Endothelial cell of umbilical vein (primary cell): ENCODE data around the gene FAM163A. TPM values are rescaled to one million over a fixed set of nuclear protein-coding genes. Genes with fewer than 3 reads are reported as not detected.

ENCODE experiments used
- BruUV-seq: library from RNA; stranded (reverse); fragments of 400-500 nt; replicated peaks from 2 replicates; lab custom pipeline; 2021; lab: Mats Ljungman, UMichigan
- CTCF ChIA-PET: fragments of 300-600, 350-600 bp; sonication (Branson Sonifier 250); formaldehyde crosslinking; loops from one replicate; lab custom pipeline; 2021; ENCODE audit warnings: antibody characterized with exemption, inconsistent platforms; lab: Charles Lee
- POLR2A ChIA-PET: fragments of 300-600, 350-600 bp; sonication (Branson Sonifier 250); formaldehyde crosslinking; loops from one replicate; lab custom pipeline; 2021; ENCODE audit warnings: antibody characterized with exemption, inconsistent platforms; lab: Charles Lee
- DNase-seq: peaks from one replicate; pipeline ENCODE4 v3.0.0-alpha.2; 2011; ENCODE audit warnings: low read depth, low spot score
- FAIRE-seq: peaks from 2 replicates; lab custom pipeline; 2011; peaks lifted over from hg19 to GRCh38; lab: Jason Lieb, UNC
- H2AFZ ChIP-seq: 2 replicates; pipeline ENCODE4 v1.6.0; 2012; ENCODE audit warnings: low read depth, low read length, control low read depth, inconsistent platforms
- H3K27ac ChIP-seq: 2 replicates; pipeline ENCODE4 v1.5.1; 2011; ENCODE audit warnings: low read depth, mild to moderate bottlenecking, control low read depth, low read length, moderate library complexity; ENCODE audit not compliant: insufficient read depth
- H3K27me3 ChIP-seq, 2 experiments: 2 replicates each; pipeline versions ENCODE4 v1.6.0 to v1.6.1; 2011; ENCODE audit warnings: low read length in 2 of 2, mixed read lengths in 1 of 2; ENCODE audit not compliant: control insufficient read depth in 2 of 2, insufficient read depth in 2 of 2
- H3K36me3 ChIP-seq, 2 experiments: 2 replicates in 1 of 2; 3 replicates in 1 of 2; pipeline ENCODE4 v1.5.1; 2011; ENCODE audit warnings: low read length in 2 of 2, mild to moderate bottlenecking in 1 of 2, moderate library complexity in 1 of 2; ENCODE audit not compliant: control insufficient read depth in 2 of 2, insufficient read depth in 2 of 2; ENCODE audit errors: extremely low read depth in 1 of 2
- H3K4me1 ChIP-seq: 3 replicates; pipeline ENCODE4 v1.5.1; 2011; ENCODE audit warnings: mild to moderate bottlenecking, low read length; ENCODE audit not compliant: control insufficient read depth, insufficient read depth; ENCODE audit errors: extremely low read depth
- H3K4me2 ChIP-seq: 2 replicates; pipeline ENCODE4 v1.6.1; 2011; ENCODE audit warnings: low read length, control low read depth, mixed read lengths; ENCODE audit not compliant: insufficient read depth
- H3K4me3 ChIP-seq, 3 experiments: fragments of 200-600 bp in 1 of 3; sonication (generic), shearing (Covaris generic) in 1 of 3; replicated peaks in 1 of 3; 2 replicates each; pipeline ENCODE4 v1.5.1; 2011 to 2016; ENCODE audit warnings: control low read depth in 3 of 3, low read length in 3 of 3, mild to moderate bottlenecking in 2 of 3, inconsistent platforms in 1 of 3, low read depth in 1 of 3, moderate library complexity in 1 of 3; ENCODE audit not compliant: insufficient read depth in 1 of 3
- H3K79me2 ChIP-seq: 2 replicates; pipeline ENCODE4 v1.6.0; 2012; ENCODE audit warnings: low read length, inconsistent platforms; ENCODE audit not compliant: control insufficient read depth, insufficient read depth
- H3K9ac ChIP-seq: replicated peaks from 2 replicates; pipeline ENCODE3; 2011; ENCODE audit warnings: low read length, control low read depth; ENCODE audit not compliant: insufficient read depth; ENCODE audit errors: extremely low read depth
- H3K9me1 ChIP-seq: replicated peaks from 3 replicates; pipeline ENCODE4 v1.6.0; 2011; ENCODE audit warnings: mild to moderate bottlenecking, low read length; ENCODE audit not compliant: control insufficient read depth, insufficient read depth; ENCODE audit errors: extremely low read depth
- H3K9me3 ChIP-seq: replicated peaks from 2 replicates; pipeline ENCODE4 v1.5.1; 2012; ENCODE audit warnings: low read length, inconsistent platforms; ENCODE audit not compliant: control insufficient read depth, insufficient read depth
- H4K20me1 ChIP-seq: replicated peaks from 2 replicates; pipeline ENCODE3; 2011; ENCODE audit warnings: mild to moderate bottlenecking, low read length; ENCODE audit not compliant: control insufficient read depth, insufficient read depth; ENCODE audit errors: extremely low read depth
- CTCF ChIP-seq, 2 donors: IDR thresholded peaks; 1 replicate in 1 of 2; 2 replicates in 1 of 2; pipeline ENCODE4 v1.5.1; 2011; ENCODE audit warnings: low read length in 2 of 2, mild to moderate bottlenecking in 2 of 2, moderate library complexity in 2 of 2, control low read depth in 1 of 2, inconsistent platforms in 1 of 2, low read depth in 1 of 2; ENCODE audit not compliant: insufficient read depth in 1 of 2; ENCODE audit errors: extremely low read depth in 1 of 2
- EZH2 ChIP-seq: IDR thresholded peaks from 2 replicates; pipeline ENCODE4 v1.6.1; 2012; ENCODE audit warnings: borderline replicate concordance, low read depth, mild to moderate bottlenecking, moderate library complexity, low read length, inconsistent platforms; ENCODE audit not compliant: severe bottlenecking
- FOS ChIP-seq: IDR thresholded peaks from 2 replicates; pipeline ENCODE4 v1.6.1; 2011; ENCODE audit warnings: mild to moderate bottlenecking, low read length, moderate library complexity, borderline replicate concordance; ENCODE audit not compliant: insufficient read depth
- GATA2 ChIP-seq: IDR thresholded peaks from 2 replicates; pipeline ENCODE4 v1.7.0; 2011; ENCODE audit warnings: low read depth, mild to moderate bottlenecking, moderate library complexity, mixed read lengths, low read length; ENCODE audit not compliant: insufficient read length, insufficient read depth
- JUN ChIP-seq: IDR thresholded peaks from 2 replicates; pipeline ENCODE4 v1.6.1; 2011; ENCODE audit warnings: borderline replicate concordance, low read depth; ENCODE audit not compliant: insufficient read length, insufficient read depth
- MYC ChIP-seq: IDR thresholded peaks from one replicate; pipeline ENCODE4 v1.6.1; 2011; ENCODE audit warnings: mild to moderate bottlenecking, low read depth, low read length
- POLR2A ChIP-seq: IDR thresholded peaks from 2 replicates; pipeline ENCODE4 v1.6.1; 2012; ENCODE audit warnings: low read depth, mild to moderate bottlenecking, control low read depth, low read length
- POLR2AphosphoS5 ChIP-seq: IDR thresholded peaks from 2 replicates; pipeline ENCODE4 v1.6.1; 2012; ENCODE audit warnings: low read depth, mild to moderate bottlenecking, control low read depth, low read length, moderate library complexity; ENCODE audit not compliant: insufficient read depth
- dilution Hi-C: fragments of 300-500 bp; cut with MboI; formaldehyde crosslinking; loops from one replicate; pipeline ENCODE4 v1.15.0; 2019; ENCODE audit warnings: low sequenced_read_pairs; ENCODE audit not compliant: extremely low pct_ligation_motif_present
- intact Hi-C: fragments of 100-400 bp; cut with micrococcal nuclease; formaldehyde crosslinking; loops from one replicate; pipeline ENCODE4 v1.10.0; 2022
- polyA plus RNA-seq, 4 experiments: library from polyadenylated mRNA; depleted of rRNA in 3 of 4; stranded (reverse) in 3 of 4; unstranded in 1 of 4; fragments of >200 nt; gene quantifications; 2 replicates each; pipeline versions ENCODE4 v1.2.1 to v1.2.3, GENCODE V29; 2011 to 2012; ENCODE audit warnings: missing spikeins in 1 of 4
- total RNA-seq: library from RNA; stranded (reverse); gene quantifications from 2 replicates; pipeline ENCODE4 v1.2.3, GENCODE V29; 2021
- TF ChIP-seq, protein P1 (sequence below): IDR thresholded peaks from 2 replicates; pipeline ENCODE4 v1.6.1; 2011; ENCODE audit not compliant: insufficient read depth, insufficient read length

The FAM163A gene
- total and polyA plus RNA-seq, 2 donors (not counting 3 experiments of a cell fraction or from before 2014, with no cell fraction given): not detected

DNA sequence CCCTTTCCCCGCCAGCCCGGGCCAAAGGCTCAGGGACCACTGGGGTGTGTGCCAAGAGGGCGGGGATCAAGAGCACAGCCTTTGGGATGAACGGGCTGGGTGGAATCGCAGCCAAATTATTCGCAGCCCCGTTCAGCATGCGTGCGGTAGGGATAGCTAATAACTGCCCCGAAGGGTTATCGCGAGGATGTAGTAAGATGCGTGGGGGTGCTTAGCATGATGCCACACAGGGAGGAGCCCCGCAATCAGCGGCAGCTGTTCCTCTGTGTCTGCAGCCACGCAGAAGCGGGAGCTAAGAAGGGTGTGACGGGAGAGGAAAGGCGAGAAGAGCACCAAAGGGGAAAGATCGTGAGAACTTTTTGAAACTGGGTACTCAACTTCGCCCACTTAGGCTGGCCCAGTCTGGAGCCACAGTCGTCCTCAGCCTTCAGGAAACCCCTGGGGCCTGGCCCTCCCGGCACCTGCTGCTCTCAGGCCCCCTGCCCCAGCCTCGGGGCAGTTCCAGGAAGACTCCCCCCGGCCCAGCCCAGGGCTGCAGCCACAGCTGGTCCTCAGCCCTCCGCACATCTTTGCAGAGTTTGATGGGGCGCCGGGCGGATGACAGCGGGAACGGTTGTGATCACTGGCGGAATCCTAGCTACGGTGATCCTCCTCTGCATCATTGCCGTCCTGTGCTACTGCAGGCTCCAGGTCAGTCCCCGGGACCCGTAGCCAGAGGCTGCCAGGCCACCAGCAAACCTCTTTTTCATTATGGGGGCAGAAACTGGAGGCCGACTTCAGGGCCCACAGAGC is 69.6 kb downstream of the FAM163A start:
- peaks cover 2 to 9% of the 10 kb centered on the region in 2 experiments for H3K27me3 ChIP-seq
- no peaks in the 10 kb centered on the region for H3K9me1 ChIP-seq
- ChIA-PET CTCF (interaction anchor here (1.0 to 20.1 kb wide), 3 partner anchors 26 to 213 kb away, joined by 3 to 1591 read pairs (median 96); no protein-coding TSS in a partner anchor), POLR2A (no interaction called here)
- no peaks in the 10 kb centered on the region for H3K79me2 ChIP-seq
- DNase-seq: no peak
- H3K9me3 ChIP-seq: no peaks in the 10 kb centered on the region
- dilution Hi-C loops (loop anchor here (5.0 kb wide), 1 partner anchor 100 kb away; no protein-coding TSS in a partner anchor), intact Hi-C loops (loop anchor here (5.0 to 10.0 kb wide), 2 partner anchors 218 to 730 kb away; partner anchors contain the start of genes TDRD5 and TOR3A)
- H3K4me2 ChIP-seq: no peak overlapping the region
- H3K4me1 ChIP-seq: peaks cover 20% of the 10 kb centered on the region
- no TSS peak for BruUV-seq
- H3K27ac ChIP-seq: no peak overlapping the region
- H3K9ac ChIP-seq: no peak overlapping the region
- no peaks in the 10 kb centered on the region for H4K20me1 ChIP-seq
- TF ChIP-seq CTCF (IDR thresholded peaks at IDR 0.05; ENCODE audit: extremely low read depth in 1 of 2, insufficient read depth in 1 of 2, low read depth in 1 of 2, low read length in 2 of 2) (no peak), MYC (no peak), GATA2 (no peak), POLR2AphosphoS5 (no peak), JUN (no peak), POLR2A (no peak), FOS (no peak), EZH2 (no peak)
- TF ChIP-seq, protein P1, sequence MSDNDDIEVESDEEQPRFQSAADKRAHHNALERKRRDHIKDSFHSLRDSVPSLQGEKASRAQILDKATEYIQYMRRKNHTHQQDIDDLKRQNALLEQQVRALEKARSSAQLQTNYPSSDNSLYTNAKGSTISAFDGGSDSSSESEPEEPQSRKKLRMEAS: no peak
- no peaks in the 10 kb centered on the region for H3K36me3 ChIP-seq
- H2AFZ ChIP-seq: no peak overlapping the region
- H3K4me3 ChIP-seq: no peak overlapping the region
- FAIRE-seq: no peak
